Panc1 (cell line): ENCODE data around the gene SLAMF1. TPM values are rescaled to one million over a fixed set of nuclear protein-coding genes. Genes with fewer than 3 reads are reported as not detected.
"Not testable (repeated sequence)": the region's sequence is repeated elsewhere in the genome, so short reads cannot be mapped to it uniquely, and the experiment has no call there.

Source experiments
- ATAC-seq: fragments of 200-7000 bp; cut with Tn5 transposase; 2 replicates; pipeline ENCODE4 v1.9.1; 2020; ENCODE audit warnings: mild to moderate bottlenecking, moderate library complexity
- Bru-seq: library from RNA; stranded (reverse); fragments of 400-500 nt; gene quantifications from one replicate; lab custom pipeline; 2021; lab: Mats Ljungman, UMichigan
- BruChase-seq, 2 experiments: library from RNA; stranded (reverse); fragments of 400-500 nt; gene quantifications; one replicate each; lab custom pipeline; 2021; lab: Mats Ljungman, UMichigan
- BruUV-seq: library from RNA; stranded (reverse); fragments of 400-500 nt; replicated peaks from 2 replicates; lab custom pipeline; 2021; lab: Mats Ljungman, UMichigan
- CTCF ChIA-PET: fragments of 300-600 bp; sonication (Branson Sonifier 250); formaldehyde crosslinking; loops from one replicate; lab custom pipeline; 2022; ENCODE audit warnings: antibody characterized with exemption; lab: Charles Lee
- POLR2A ChIA-PET: fragments of 300-600 bp; sonication (Branson Sonifier 250); formaldehyde crosslinking; loops from one replicate; lab custom pipeline; 2022; ENCODE audit warnings: antibody characterized with exemption; lab: Charles Lee
- DNase-seq: peaks from one replicate; pipeline ENCODE4 v3.0.0-alpha.2; 2010; ENCODE audit warnings: low read depth, low spot score
- H3K27ac ChIP-seq: 2 replicates; pipeline ENCODE4 v1.5.1; 2011; ENCODE audit warnings: mild to moderate bottlenecking, low read length, inconsistent platforms
- H3K27me3 ChIP-seq: fragments of 200-500 bp; sonication (Bioruptor generic); 2 replicates; pipeline ENCODE4 v1.6.0; 2014; ENCODE audit warnings: low read length, inconsistent platforms; ENCODE audit not compliant: control insufficient read depth, insufficient read depth
- H3K36me3 ChIP-seq: fragments of 200-500 bp; sonication (Bioruptor generic); 2 replicates; pipeline ENCODE4 v1.5.1; 2014; ENCODE audit warnings: inconsistent platforms, mild to moderate bottlenecking, low read length, moderate library complexity; ENCODE audit not compliant: control insufficient read depth, insufficient read depth
- H3K4me1 ChIP-seq: 2 replicates; pipeline ENCODE4 v1.5.1; 2011; ENCODE audit warnings: inconsistent platforms, mild to moderate bottlenecking, low read length, moderate library complexity; ENCODE audit not compliant: control insufficient read depth, insufficient read depth
- H3K4me3 ChIP-seq, 2 experiments: 2 replicates each; pipeline ENCODE4 v1.5.1; 2011 to 2012; ENCODE audit warnings: low read depth in 2 of 2, low read length in 2 of 2, mild to moderate bottlenecking in 2 of 2, inconsistent platforms in 1 of 2, moderate library complexity in 1 of 2
- H3K9me3 ChIP-seq: fragments of 200-500 bp; sonication (Bioruptor generic); 2 replicates; pipeline ENCODE4 v1.5.1; 2014; ENCODE audit warnings: low read depth, mild to moderate bottlenecking, inconsistent platforms, low read length, moderate library complexity; ENCODE audit not compliant: control insufficient read depth, insufficient read depth
- POLR2AphosphoS5 ChIP-seq: IDR thresholded peaks from 2 replicates; pipeline ENCODE4 v1.6.1; 2012; ENCODE audit warnings: mild to moderate bottlenecking, low read depth, low read length, moderate library complexity
- SIN3A ChIP-seq: IDR thresholded peaks from 2 replicates; pipeline ENCODE4 v1.6.1; 2012; ENCODE audit warnings: low read depth, mild to moderate bottlenecking, low read length, moderate library complexity, borderline replicate concordance; ENCODE audit not compliant: insufficient read depth
- TCF7L2 ChIP-seq: IDR thresholded peaks from 2 replicates; pipeline ENCODE4 v1.6.1; 2011; ENCODE audit warnings: mild to moderate bottlenecking, low read depth, low read length, inconsistent platforms
- in situ Hi-C: cut with HindIII; loops from 2 replicates; pipeline ENCODE4 v1.10.0; 2016; ENCODE audit warnings: low sequenced_read_pairs, low pct_unique_long_range_greater_than_20kb
- intact Hi-C: fragments of 100-400 bp; cut with micrococcal nuclease; formaldehyde crosslinking; loops from one replicate; pipeline ENCODE4 v1.10.0; 2022; ENCODE audit not compliant: unreplicated experiment
- long read RNA-seq: library from polyadenylated mRNA; unstranded; transcript quantifications from one replicate; pipeline ENCODE4 v2.0.0, GENCODE V29; 2021; ENCODE audit not compliant: unreplicated experiment
- polyA plus RNA-seq: library from polyadenylated mRNA; unstranded; fragments of >200 nt; gene quantifications from one replicate; pipeline ENCODE4 v1.2.1, GENCODE V29; 2012; ENCODE audit warnings: missing spikeins; ENCODE audit not compliant: insufficient read length
- total RNA-seq: library from RNA; stranded (reverse); gene quantifications from one replicate; pipeline ENCODE4 v1.2.1, GENCODE V29; 2021; ENCODE audit not compliant: unreplicated experiment
- TF ChIP-seq, protein P1 (sequence below): fragments of 450-650 bp; IDR thresholded peaks from 2 replicates; pipeline ENCODE4 v1.5.1; 2017; ENCODE audit warnings: mild to moderate bottlenecking
- TF ChIP-seq, protein P2 (sequence below), 2 experiments: IDR thresholded peaks; 2 replicates each; pipeline ENCODE4 v1.6.1; 2011 to 2012; ENCODE audit warnings: low read depth in 2 of 2, control low read depth in 1 of 2, low read length in 1 of 2, mild to moderate bottlenecking in 1 of 2, moderate library complexity in 1 of 2; ENCODE audit not compliant: insufficient read depth in 1 of 2

Gene SLAMF1, protein sequence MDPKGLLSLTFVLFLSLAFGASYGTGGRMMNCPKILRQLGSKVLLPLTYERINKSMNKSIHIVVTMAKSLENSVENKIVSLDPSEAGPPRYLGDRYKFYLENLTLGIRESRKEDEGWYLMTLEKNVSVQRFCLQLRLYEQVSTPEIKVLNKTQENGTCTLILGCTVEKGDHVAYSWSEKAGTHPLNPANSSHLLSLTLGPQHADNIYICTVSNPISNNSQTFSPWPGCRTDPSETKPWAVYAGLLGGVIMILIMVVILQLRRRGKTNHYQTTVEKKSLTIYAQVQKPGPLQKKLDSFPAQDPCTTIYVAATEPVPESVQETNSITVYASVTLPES
- not detected for total RNA-seq
- not detected for polyA plus RNA-seq
- percentile 22 among the genes with signal in this experiment for Bru-seq, nascent RNA
- BruChase-seq, experiment 1, labeled RNA remaining after a 2-hour chase = percentile 28 among the genes with signal in this experiment
- percentile 35 among the genes with signal in this experiment for BruChase-seq, experiment 2, labeled RNA remaining after a 6-hour chase
- long read RNA-seq = 0 reads

DNA sequence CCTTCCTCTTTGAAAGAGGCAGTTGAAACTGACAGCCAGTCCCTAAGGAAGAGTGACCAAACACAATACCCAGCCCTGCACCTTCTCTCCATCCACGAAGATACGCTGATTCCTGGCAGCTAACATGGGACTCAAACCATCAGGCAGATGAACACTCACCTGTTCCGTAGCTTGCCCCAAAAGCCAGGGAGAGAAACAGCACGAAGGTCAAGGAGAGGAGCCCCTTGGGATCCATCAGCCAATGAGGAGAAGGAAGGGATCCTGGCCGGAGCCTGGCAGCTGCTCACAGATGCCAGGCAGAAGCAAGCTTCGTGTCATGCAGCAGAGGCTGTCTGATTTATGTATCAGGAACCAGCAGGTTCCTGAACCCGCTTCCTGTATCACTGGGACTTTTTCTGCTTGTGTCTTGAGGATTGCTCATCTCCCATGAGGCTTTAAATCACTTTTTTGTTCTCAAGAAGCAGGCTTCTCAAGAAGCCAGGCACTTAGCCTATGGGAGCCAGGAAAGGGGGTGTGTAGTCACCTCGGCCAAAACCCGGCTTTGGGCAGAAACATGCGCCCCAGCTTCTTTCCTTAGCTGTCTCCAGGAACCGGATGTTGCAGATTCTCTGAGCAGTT, at the start of gene SLAMF1:
SLAMF1 (minus strand) TSS at position 334 of the 618 bp plus-strand sequence; CDS start at position 235, 99 bp downstream.
- Histone ChIP-seq H3K27me3 (peaks cover 13% of the 10 kb centered on the region), H3K4me3 (no peak within 1 kb of the TSS), H3K36me3 (no peaks in the 10 kb centered on the region), H3K4me1 (no peaks in the 10 kb centered on the region), H3K9me3 (no peaks in the 10 kb centered on the region), H3K27ac (no peak within 1 kb of the TSS)
- TF ChIP-seq, protein P1, sequence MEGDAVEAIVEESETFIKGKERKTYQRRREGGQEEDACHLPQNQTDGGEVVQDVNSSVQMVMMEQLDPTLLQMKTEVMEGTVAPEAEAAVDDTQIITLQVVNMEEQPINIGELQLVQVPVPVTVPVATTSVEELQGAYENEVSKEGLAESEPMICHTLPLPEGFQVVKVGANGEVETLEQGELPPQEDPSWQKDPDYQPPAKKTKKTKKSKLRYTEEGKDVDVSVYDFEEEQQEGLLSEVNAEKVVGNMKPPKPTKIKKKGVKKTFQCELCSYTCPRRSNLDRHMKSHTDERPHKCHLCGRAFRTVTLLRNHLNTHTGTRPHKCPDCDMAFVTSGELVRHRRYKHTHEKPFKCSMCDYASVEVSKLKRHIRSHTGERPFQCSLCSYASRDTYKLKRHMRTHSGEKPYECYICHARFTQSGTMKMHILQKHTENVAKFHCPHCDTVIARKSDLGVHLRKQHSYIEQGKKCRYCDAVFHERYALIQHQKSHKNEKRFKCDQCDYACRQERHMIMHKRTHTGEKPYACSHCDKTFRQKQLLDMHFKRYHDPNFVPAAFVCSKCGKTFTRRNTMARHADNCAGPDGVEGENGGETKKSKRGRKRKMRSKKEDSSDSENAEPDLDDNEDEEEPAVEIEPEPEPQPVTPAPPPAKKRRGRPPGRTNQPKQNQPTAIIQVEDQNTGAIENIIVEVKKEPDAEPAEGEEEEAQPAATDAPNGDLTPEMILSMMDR = no peak
- no peak for TF ChIP-seq TCF7L2
- TF ChIP-seq, protein P2, sequence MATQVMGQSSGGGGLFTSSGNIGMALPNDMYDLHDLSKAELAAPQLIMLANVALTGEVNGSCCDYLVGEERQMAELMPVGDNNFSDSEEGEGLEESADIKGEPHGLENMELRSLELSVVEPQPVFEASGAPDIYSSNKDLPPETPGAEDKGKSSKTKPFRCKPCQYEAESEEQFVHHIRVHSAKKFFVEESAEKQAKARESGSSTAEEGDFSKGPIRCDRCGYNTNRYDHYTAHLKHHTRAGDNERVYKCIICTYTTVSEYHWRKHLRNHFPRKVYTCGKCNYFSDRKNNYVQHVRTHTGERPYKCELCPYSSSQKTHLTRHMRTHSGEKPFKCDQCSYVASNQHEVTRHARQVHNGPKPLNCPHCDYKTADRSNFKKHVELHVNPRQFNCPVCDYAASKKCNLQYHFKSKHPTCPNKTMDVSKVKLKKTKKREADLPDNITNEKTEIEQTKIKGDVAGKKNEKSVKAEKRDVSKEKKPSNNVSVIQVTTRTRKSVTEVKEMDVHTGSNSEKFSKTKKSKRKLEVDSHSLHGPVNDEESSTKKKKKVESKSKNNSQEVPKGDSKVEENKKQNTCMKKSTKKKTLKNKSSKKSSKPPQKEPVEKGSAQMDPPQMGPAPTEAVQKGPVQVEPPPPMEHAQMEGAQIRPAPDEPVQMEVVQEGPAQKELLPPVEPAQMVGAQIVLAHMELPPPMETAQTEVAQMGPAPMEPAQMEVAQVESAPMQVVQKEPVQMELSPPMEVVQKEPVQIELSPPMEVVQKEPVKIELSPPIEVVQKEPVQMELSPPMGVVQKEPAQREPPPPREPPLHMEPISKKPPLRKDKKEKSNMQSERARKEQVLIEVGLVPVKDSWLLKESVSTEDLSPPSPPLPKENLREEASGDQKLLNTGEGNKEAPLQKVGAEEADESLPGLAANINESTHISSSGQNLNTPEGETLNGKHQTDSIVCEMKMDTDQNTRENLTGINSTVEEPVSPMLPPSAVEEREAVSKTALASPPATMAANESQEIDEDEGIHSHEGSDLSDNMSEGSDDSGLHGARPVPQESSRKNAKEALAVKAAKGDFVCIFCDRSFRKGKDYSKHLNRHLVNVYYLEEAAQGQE (IDR thresholded peaks at IDR 0.05; ENCODE audit: insufficient read depth in 1 of 2, low read depth in 2 of 2, low read length in 1 of 2) = no peak
- no peak for TF ChIP-seq SIN3A
- no peak for TF ChIP-seq POLR2AphosphoS5
- intact Hi-C loops (no loop called here), in situ Hi-C loops (no loop called here)
- no peak for ATAC-seq
- POLR2A ChIA-PET = interaction anchor here (0.7 kb wide), 1 partner anchor 173 kb away, joined by 4 read pairs; no protein-coding TSS in a partner anchor
- CTCF ChIA-PET = no interaction called here
- no TSS peak for BruUV-seq
- DNase-seq = no peak

DNA sequence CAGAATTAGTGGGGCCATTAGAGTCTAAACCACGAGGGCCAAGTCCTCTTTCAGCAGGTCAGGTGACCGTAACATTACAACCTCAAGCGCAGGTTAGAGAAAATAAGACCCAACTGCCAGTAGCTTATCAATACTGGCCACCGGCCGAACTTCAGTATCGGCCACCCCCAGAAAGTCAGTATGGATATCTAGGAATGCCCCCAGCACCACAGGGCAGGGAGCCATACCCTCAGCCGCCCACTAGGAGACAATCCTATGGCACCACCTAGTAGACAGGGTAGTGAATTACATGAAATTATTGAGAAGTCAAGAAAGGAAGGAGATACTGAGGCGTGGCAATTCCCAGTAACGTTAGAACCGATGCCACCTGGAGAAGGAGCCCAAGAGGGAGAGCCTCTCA, 45.5 kb upstream of the SLAMF1 start:
- intact Hi-C loops, H3K9me3 ChIP-seq, H3K27me3 ChIP-seq, POLR2A ChIA-PET, in situ Hi-C loops, H3K27ac ChIP-seq, ATAC-seq, CTCF ChIA-PET, BruUV-seq, H3K4me1 ChIP-seq, DNase-seq, H3K4me3 ChIP-seq, H3K36me3 ChIP-seq: not testable (repeated sequence)
- TF ChIP-seq, protein P1 = peak; percentile 13; the same call in 1 of the 2 replicates
